ENCODE data around the gene UNC93A.
"Not testable (repeated sequence)": the region's sequence is repeated elsewhere in the genome, so short reads cannot be mapped to it uniquely, and the experiment has no call there.

The UNC93A gene

DNA sequence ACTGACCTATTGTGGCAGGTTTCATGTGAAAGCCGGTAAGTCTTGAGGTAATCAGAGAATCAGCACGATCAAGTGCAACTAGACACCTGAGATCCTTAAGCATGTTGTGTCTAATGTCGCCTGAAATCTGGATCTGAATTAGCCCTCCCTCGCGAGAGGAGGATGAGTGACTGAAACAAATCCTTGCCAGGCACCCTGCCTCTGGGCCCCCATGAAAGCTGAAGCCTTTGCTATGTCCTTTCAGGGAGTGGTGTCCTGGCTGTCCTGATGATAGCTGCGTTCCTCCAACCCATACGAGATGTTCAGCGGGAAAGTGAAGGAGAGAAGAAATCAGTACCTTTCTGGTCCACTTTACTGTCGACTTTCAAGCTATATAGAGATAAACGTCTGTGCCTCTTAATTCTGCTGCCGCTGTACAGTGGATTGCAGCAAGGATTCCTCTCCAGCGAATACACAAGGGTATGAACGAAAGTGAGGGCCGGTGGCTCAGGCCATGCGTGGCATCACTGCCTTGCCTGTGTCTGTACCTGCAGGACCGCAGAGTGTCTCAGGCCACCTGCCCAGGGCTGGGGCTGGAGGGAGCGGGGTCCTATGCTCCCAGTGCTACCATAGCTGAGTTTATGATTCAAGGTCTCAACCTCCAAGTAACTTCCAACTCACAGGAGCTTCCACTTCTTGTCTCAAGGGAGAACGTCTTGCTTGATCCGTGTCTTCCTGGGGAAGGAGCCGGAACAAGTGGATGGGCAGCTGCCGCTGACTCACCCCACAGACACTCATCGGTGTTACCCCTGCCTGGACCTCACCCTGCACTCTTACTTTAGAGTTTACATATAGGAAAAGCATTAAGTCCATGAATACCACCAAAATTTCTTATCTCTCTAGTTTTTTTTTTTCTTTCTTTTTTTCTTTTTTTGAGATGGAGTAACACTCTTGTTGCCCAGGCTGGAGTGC lies 12.8 kb downstream of the UNC93A start:
- no peaks in the 10 kb centered on the region for H3K36me3 ChIP-seq (ENCODE audit: control insufficient read depth, insufficient read depth, low read length)
- no peaks in the 10 kb centered on the region for H3K9me3 ChIP-seq (ENCODE audit: control insufficient read depth, low read length)
- H3K4me3 ChIP-seq (ENCODE audit: extremely low read depth, insufficient read depth, low read length, poor library complexity, severe bottlenecking): no peak overlapping the region
- WGBS, 2 experiments (ENCODE audit: insufficient coverage in 2 of 2): 94 to 96% methylated on average over 17 to 22 of the region's 22 CpGs
- no peak overlapping the region for H3K27ac ChIP-seq (ENCODE audit: low read depth, low read length, severe bottlenecking)
- peaks cover 15% of the 10 kb centered on the region for H3K4me1 ChIP-seq (ENCODE audit: control insufficient read depth, insufficient read depth, low read length, poor library complexity, severe bottlenecking)

DNA sequence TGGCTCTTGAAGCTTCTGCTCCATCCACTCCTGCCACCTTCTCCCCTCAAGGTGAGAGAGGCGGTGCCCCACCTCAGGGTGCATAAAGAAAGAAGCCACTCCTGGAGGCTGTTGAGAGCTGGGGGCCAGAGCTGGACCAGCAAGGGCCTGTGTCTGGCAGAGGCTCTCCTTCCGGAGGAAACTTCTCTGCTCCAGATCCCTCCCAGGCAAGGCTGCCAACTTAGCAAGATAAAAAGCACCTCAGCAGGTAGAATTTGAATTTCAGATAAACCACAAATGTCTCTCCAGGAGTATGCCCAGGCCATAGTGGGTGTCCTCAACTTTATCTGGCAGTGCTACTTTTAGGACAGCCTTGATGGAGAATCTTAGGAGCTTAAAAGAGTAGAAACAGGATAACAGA lies 13.8 kb downstream of the UNC93A start:
- Histone ChIP-seq H3K4me3 (ENCODE audit: extremely low read depth, insufficient read depth, low read length, poor library complexity, severe bottlenecking) (no peak overlapping the region), H3K27ac (ENCODE audit: low read depth, low read length, severe bottlenecking) (no peak overlapping the region), H3K9me3 (ENCODE audit: control insufficient read depth, low read length) (no peaks in the 10 kb centered on the region), H3K36me3 (ENCODE audit: control insufficient read depth, insufficient read depth, low read length) (no peaks in the 10 kb centered on the region), H3K4me1 (ENCODE audit: control insufficient read depth, insufficient read depth, low read length, poor library complexity, severe bottlenecking) (peaks cover 15% of the 10 kb centered on the region)
- 44% methylated on average over 1 of the region's 2 CpGs; no CpG with 5 or more reads in 1 of the 2 experiments for WGBS, 2 experiments (ENCODE audit: insufficient coverage in 2 of 2)

- Histone ChIP-seq H3K36me3 (ENCODE audit: control insufficient read depth, insufficient read depth, low read length) (no peaks in the 10 kb centered on the region), H3K9me3 (ENCODE audit: control insufficient read depth, low read length) (no peaks in the 10 kb centered on the region), H3K27ac (ENCODE audit: low read depth, low read length, severe bottlenecking) (no peak overlapping the region), H3K4me3 (ENCODE audit: extremely low read depth, insufficient read depth, low read length, poor library complexity, severe bottlenecking) (no peak overlapping the region), H3K4me1 (ENCODE audit: control insufficient read depth, insufficient read depth, low read length, poor library complexity, severe bottlenecking) (peaks cover 15% of the 10 kb centered on the region)
- WGBS, 2 experiments (ENCODE audit: insufficient coverage in 2 of 2): 89 to 91% methylated on average over 17 to 18 of the region's 18 CpGs
Observed at GRCh38 chr6:167305796-167306195, 14.7 kb downstream of the UNC93A start.

DNA sequence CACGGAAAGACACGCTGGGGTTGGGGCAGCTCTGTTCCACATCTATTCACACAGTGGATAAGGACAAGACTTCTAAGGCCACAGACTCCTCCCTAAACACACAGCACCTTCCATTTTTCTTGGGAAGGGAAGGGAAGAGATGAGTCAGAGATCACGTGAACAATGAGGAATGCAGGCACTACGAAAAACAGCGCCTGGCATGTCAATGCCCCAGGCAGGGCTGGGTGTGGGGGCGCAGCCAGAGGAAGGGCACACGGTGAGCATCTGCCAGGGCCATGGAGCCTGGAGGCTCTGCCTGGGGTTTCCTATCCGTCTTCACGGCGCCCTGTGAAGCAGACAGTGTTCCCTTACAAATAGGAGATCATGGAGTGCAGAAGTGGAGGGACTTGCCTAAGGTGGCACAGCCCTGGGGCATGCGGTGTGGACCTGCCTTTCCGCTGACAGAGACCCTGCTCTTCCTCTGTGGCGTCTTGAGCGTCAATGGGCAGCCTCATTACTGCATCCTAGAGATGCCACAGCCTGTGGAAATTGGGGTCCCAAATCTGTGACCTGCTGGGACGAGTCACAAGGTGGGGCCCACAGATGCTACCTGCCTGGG lies 15.4 kb downstream of the UNC93A start:
- no peaks in the 10 kb centered on the region for H3K9me3 ChIP-seq (ENCODE audit: control insufficient read depth, low read length)
- 83 to 86% methylated on average over 13 to 14 of the region's 15 CpGs for WGBS, 2 experiments (ENCODE audit: insufficient coverage in 2 of 2)
- peaks cover 15% of the 10 kb centered on the region for H3K4me1 ChIP-seq (ENCODE audit: control insufficient read depth, insufficient read depth, low read length, poor library complexity, severe bottlenecking)
- H3K36me3 ChIP-seq (ENCODE audit: control insufficient read depth, insufficient read depth, low read length): no peaks in the 10 kb centered on the region
- H3K4me3 ChIP-seq (ENCODE audit: extremely low read depth, insufficient read depth, low read length, poor library complexity, severe bottlenecking): no peak overlapping the region
- no peak overlapping the region for H3K27ac ChIP-seq (ENCODE audit: low read depth, low read length, severe bottlenecking)

DNA sequence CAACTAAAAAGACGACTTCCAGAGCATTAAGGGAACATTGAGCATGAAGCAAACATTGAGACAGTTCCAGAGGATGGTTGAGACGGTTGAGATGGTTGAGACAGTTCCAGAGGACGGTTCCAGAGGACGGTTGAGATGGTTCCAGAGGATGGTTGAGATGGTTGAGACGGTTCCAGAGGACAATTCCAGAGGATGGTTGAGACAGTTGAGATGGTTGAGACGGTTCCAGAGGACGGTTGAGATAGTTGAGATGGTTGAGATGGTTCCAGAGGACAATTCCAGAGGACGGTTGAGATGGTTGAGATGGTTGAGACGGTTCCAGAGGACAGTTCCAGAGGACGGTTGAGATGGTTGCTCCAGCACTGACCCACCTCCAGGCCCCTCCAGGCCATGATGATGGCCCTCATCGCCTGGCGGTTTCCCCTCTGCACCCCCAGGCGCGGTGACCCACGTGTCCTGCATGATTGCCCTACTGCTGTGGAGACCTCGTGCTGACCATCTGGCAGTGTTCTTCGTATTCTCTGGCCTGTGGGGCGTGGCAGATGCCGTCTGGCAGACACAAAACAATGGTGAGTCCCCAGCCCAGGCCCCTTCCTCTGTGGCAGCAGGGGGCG lies 16.3 kb downstream of the UNC93A start:
- no peak overlapping the region for H3K27ac ChIP-seq (ENCODE audit: low read depth, low read length, severe bottlenecking)
- H3K9me3 ChIP-seq (ENCODE audit: control insufficient read depth, low read length): no peaks in the 10 kb centered on the region
- WGBS, 2 experiments (ENCODE audit: insufficient coverage in 2 of 2): 91 to 93% methylated on average over 17 to 20 of the region's 20 CpGs
- no peak overlapping the region for H3K4me3 ChIP-seq (ENCODE audit: extremely low read depth, insufficient read depth, low read length, poor library complexity, severe bottlenecking)
- H3K36me3 ChIP-seq (ENCODE audit: control insufficient read depth, insufficient read depth, low read length): no peaks in the 10 kb centered on the region
- peaks cover 15% of the 10 kb centered on the region for H3K4me1 ChIP-seq (ENCODE audit: control insufficient read depth, insufficient read depth, low read length, poor library complexity, severe bottlenecking)

DNA sequence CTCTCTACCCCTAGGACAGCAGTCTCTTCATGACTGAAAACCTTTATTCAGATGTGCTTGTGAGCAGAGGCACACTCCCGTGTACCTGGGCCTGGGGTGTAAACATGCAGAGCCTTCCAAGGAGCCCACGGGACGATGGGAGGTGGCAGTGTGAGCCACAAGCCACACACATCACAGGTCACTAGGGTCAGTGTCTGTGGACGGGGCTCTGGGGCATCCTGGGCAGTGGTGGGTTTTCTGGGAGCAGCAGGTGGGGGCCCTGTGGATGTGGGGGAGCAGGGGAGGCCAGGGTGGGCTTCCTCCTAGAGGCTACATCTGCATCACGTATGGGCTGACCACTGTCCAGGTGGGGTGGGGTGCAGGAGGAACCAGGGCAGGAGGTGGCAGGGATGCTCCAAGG lies 17.1 kb downstream of the UNC93A start:
- H3K4me3 ChIP-seq (ENCODE audit: extremely low read depth, insufficient read depth, low read length, poor library complexity, severe bottlenecking): no peak overlapping the region
- H3K9me3 ChIP-seq (ENCODE audit: control insufficient read depth, low read length): no peaks in the 10 kb centered on the region
- no peak overlapping the region for H3K27ac ChIP-seq (ENCODE audit: low read depth, low read length, severe bottlenecking)
- no peaks in the 10 kb centered on the region for H3K36me3 ChIP-seq (ENCODE audit: control insufficient read depth, insufficient read depth, low read length)
- H3K4me1 ChIP-seq (ENCODE audit: control insufficient read depth, insufficient read depth, low read length, poor library complexity, severe bottlenecking): peaks cover 15% of the 10 kb centered on the region
- 87 to 96% methylated on average over 3 to 5 of the region's 5 CpGs for whole genome bisulfite sequencing, 2 experiments (ENCODE audit: insufficient coverage in 2 of 2)

GRCh38 chr6:167309355-167310192 lies 18.5 kb downstream of the UNC93A start:
- H3K9me3 ChIP-seq (ENCODE audit: control insufficient read depth, low read length); H3K27ac ChIP-seq (ENCODE audit: low read depth, low read length, severe bottlenecking); H3K4me3 ChIP-seq (ENCODE audit: extremely low read depth, insufficient read depth, low read length, poor library complexity, severe bottlenecking); H3K36me3 ChIP-seq (ENCODE audit: control insufficient read depth, insufficient read depth, low read length): not testable (repeated sequence)
- 84 to 87% methylated on average over 5 to 6 of the region's 17 CpGs for WGBS, 2 experiments (ENCODE audit: insufficient coverage in 2 of 2)
- H3K4me1 ChIP-seq (ENCODE audit: control insufficient read depth, insufficient read depth, low read length, poor library complexity, severe bottlenecking): peaks cover 11% of the 10 kb centered on the region

GRCh38 chr6:167311286-167311685 lies 20.2 kb downstream of the UNC93A start:
- Histone ChIP-seq H3K4me1 (ENCODE audit: control insufficient read depth, insufficient read depth, low read length, poor library complexity, severe bottlenecking) (peaks cover 9% of the 10 kb centered on the region), H3K9me3 (ENCODE audit: control insufficient read depth, low read length) (no peaks in the 10 kb centered on the region), H3K27ac (ENCODE audit: low read depth, low read length, severe bottlenecking) (no peak overlapping the region), H3K36me3 (ENCODE audit: control insufficient read depth, insufficient read depth, low read length) (no peaks in the 10 kb centered on the region), H3K4me3 (ENCODE audit: extremely low read depth, insufficient read depth, low read length, poor library complexity, severe bottlenecking) (no peak overlapping the region)
- WGBS, 2 experiments (ENCODE audit: insufficient coverage in 2 of 2): 80 to 90% methylated on average over 1 to 2 of the region's 2 CpGs

DNA sequence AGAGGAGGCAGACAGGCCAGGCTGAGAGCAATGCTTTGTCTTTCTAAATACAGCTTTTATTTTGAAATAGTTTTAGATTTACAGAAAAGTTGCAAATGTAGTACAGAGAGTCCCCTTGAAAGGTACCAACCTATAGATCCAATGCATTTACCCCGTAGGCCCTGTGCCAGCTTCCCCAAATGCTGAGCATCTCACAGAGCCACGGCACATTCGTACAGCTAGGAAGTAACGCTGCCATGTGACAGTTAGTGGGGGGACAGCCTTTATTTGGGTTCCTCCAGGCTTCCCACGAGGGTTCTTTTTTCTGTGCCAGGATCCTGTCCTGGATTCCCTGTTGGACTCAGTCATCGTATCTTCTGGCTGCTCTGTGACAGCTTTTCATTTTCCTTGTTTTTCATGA lies 20.6 kb downstream of the UNC93A start:
- not testable (repeated sequence) for H3K4me3 ChIP-seq (ENCODE audit: extremely low read depth, insufficient read depth, low read length, poor library complexity, severe bottlenecking); H3K36me3 ChIP-seq (ENCODE audit: control insufficient read depth, insufficient read depth, low read length); H3K9me3 ChIP-seq (ENCODE audit: control insufficient read depth, low read length); H3K27ac ChIP-seq (ENCODE audit: low read depth, low read length, severe bottlenecking); H3K4me1 ChIP-seq (ENCODE audit: control insufficient read depth, insufficient read depth, low read length, poor library complexity, severe bottlenecking)
- WGBS, 2 experiments (ENCODE audit: insufficient coverage in 2 of 2): 90 to 91% methylated on average over 6 of the region's 6 CpGs

DNA sequence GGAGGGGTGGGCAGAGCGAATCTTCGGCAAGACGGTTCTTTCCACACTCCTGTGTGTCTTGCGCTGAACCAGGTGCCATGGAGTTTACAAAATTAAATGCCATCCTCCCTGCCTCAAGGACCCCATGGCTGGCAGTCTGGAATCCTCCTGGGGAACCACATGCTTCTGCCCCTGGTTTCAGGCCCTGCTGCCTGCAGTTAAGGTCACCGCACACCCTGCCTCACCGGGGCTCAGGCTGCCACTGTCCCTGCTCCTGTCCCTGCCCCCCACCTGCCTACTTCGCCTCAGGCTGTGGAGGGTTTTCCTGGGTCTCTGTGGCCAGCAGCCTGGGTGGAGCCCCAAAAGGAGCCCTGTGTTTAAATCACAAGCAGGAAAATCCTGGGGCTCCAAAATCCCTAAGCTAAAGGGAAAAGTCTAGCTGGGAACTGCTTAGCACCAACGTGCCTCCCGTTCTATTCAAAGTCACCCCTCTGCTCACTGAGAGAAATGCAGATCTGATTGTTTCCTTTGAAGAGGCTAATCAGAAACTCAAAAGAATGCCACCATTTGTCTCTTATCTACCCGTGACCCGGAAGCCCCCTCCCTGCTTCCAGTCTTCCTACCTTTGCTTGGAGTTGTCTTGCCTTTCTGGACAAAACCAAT lies 23.2 kb downstream of the UNC93A start:
- Histone ChIP-seq H3K27ac (ENCODE audit: low read depth, low read length, severe bottlenecking) (no peak overlapping the region), H3K36me3 (ENCODE audit: control insufficient read depth, insufficient read depth, low read length) (no peaks in the 10 kb centered on the region), H3K9me3 (ENCODE audit: control insufficient read depth, low read length) (no peaks in the 10 kb centered on the region), H3K4me1 (ENCODE audit: control insufficient read depth, insufficient read depth, low read length, poor library complexity, severe bottlenecking) (peaks cover 13% of the 10 kb centered on the region), H3K4me3 (ENCODE audit: extremely low read depth, insufficient read depth, low read length, poor library complexity, severe bottlenecking) (no peak overlapping the region)
- 29 to 48% methylated on average over 7 to 11 of the region's 11 CpGs for WGBS, 2 experiments (ENCODE audit: insufficient coverage in 2 of 2)
